ENCODE results near the gene CACNA1G. TPM values are rescaled to one million over a fixed set of nuclear protein-coding genes. Genes with fewer than 3 reads are reported as not detected.

The CACNA1G gene
- total RNA-seq, 6 donors from 2014 or later = under 0.01 to 0.37 (median 0.11) TPM; not detected in 2

DNA sequence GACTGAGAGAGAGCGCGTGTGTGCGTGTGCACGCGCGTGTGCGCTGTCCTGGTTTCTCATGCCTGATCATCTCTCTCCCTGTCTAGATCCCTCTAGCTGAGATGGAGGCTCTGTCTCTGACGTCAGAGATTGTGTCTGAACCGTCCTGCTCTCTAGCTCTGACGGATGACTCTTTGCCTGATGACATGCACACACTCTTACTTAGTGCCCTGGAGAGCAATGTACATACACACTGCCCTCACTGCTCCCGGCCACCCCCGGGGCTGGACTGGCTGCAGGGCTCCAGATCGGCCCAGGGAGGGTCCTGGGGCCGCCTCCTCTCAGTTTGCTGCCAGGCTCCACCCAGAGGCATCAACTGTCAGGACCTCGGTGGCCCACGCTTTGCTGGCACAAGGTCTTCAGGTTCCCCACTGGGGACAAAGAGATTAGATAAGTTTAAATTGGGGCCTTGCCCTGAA lies 61.1 kb downstream of the CACNA1G start:
- DNase-seq (peak in 1 of 2 donors; percentile 32), ATAC-seq (ENCODE audit: low FRiP score in 2 of 2) (no peak)
- H3K27me3 ChIP-seq = no peaks in the 10 kb centered on the region
- no peak overlapping the region for H3K4me3 ChIP-seq
- no peaks in the 10 kb centered on the region for H3K36me3 ChIP-seq
- no peaks in the 10 kb centered on the region for H3K9me3 ChIP-seq
- H3K4me1 ChIP-seq = peaks cover 0 to 16% (median 4%) of the 10 kb centered on the region in 4 donors
- WGBS, 2 donors = 49 to 72% methylated on average over 10 to 16 of the region's 16 CpGs
- peak in 1 of 4 donors; percentile 20 for TF ChIP-seq POLR2A (IDR thresholded peaks at IDR 0.05)
- no peak for TF ChIP-seq EP300 (IDR thresholded peaks at IDR 0.05)
- no peak overlapping the region for H3K27ac ChIP-seq

DNA sequence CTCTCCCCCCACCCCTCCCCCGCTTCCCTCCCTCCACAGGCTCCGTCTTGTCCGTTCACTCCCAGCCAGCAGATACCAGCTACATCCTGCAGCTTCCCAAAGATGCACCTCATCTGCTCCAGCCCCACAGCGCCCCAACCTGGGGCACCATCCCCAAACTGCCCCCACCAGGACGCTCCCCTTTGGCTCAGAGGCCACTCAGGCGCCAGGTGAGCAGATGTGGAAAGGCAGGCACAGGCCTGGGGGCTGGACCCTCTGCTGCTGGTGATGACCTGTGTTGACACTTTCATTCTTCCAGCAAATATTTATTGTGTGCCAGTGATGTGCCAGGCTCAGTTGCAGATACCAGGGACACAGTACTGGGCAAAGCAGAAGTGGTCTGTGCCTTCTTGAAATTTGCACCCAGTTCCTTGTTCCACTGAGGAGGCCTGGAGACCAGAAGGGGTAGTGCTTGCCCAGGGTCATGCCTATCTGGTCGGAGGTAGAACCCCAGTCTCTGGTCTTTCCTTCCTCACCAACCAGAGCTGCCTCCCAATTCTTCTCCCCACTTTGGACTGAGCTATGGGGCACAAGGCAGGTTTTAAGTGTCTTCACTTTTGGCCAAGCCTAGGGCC lies 63.9 kb downstream of the CACNA1G start:
- TF ChIP-seq POLR2AphosphoS5 (IDR thresholded peaks at IDR 0.05) = no peak
- no peak for TF ChIP-seq POLR2A (IDR thresholded peaks at IDR 0.05)
- no peak for TF ChIP-seq EP300 (IDR thresholded peaks at IDR 0.05)
- TF ChIP-seq, protein P1, sequence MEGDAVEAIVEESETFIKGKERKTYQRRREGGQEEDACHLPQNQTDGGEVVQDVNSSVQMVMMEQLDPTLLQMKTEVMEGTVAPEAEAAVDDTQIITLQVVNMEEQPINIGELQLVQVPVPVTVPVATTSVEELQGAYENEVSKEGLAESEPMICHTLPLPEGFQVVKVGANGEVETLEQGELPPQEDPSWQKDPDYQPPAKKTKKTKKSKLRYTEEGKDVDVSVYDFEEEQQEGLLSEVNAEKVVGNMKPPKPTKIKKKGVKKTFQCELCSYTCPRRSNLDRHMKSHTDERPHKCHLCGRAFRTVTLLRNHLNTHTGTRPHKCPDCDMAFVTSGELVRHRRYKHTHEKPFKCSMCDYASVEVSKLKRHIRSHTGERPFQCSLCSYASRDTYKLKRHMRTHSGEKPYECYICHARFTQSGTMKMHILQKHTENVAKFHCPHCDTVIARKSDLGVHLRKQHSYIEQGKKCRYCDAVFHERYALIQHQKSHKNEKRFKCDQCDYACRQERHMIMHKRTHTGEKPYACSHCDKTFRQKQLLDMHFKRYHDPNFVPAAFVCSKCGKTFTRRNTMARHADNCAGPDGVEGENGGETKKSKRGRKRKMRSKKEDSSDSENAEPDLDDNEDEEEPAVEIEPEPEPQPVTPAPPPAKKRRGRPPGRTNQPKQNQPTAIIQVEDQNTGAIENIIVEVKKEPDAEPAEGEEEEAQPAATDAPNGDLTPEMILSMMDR (IDR thresholded peaks at IDR 0.05) = no peak
- no peaks in the 10 kb centered on the region for H3K36me3 ChIP-seq
- WGBS, 2 donors = 83 to 91% methylated on average over 4 to 7 of the region's 7 CpGs
- peaks cover 0 to 7% (median 3%) of the 10 kb centered on the region in 4 donors for H3K27me3 ChIP-seq
- no peak overlapping the region for H3K27ac ChIP-seq
- DNase-seq = no peak
- H3K9me3 ChIP-seq = no peaks in the 10 kb centered on the region
- no peak overlapping the region for H3K4me3 ChIP-seq
- peaks cover 0 to 16% (median 5%) of the 10 kb centered on the region in 4 donors for H3K4me1 ChIP-seq
- ATAC-seq (ENCODE audit: low FRiP score in 2 of 2) = peak in 1 of 2 donors; percentile 31

- Histone ChIP-seq H3K36me3 (no peaks in the 10 kb centered on the region), H3K27me3 (peaks cover 0 to 7% (median 3%) of the 10 kb centered on the region in 4 donors), H3K27ac (no peak overlapping the region), H3K9me3 (no peaks in the 10 kb centered on the region), H3K4me1 (peaks cover 0 to 16% (median 4%) of the 10 kb centered on the region in 4 donors), H3K4me3 (no peak overlapping the region)
- 84 to 88% methylated on average over 17 to 19 of the region's 19 CpGs for WGBS, 2 donors
- DNase-seq = peak in 1 of 2 donors; percentile 78
- no peak for ATAC-seq (ENCODE audit: low FRiP score in 2 of 2)
- TF ChIP-seq POLR2AphosphoS5 (IDR thresholded peaks at IDR 0.05) (no peak), EP300 (IDR thresholded peaks at IDR 0.05) (no peak), POLR2A (IDR thresholded peaks at IDR 0.05) (no peak)
- TF ChIP-seq, protein P1 (IDR thresholded peaks at IDR 0.05) = no peak
Observed at GRCh38 chr17:50625032-50625871, 64.7 kb downstream of the CACNA1G start.

GRCh38 chr17:50626037-50626574 lies 65.6 kb downstream of the CACNA1G start:
- peak; percentile 63 to 64 for ATAC-seq (ENCODE audit: low FRiP score in 2 of 2)
- WGBS, 2 donors = 40% methylated on average over 18 of the region's 19 CpGs; no CpG with 5 or more reads in 1 of the 2 donors
- H3K4me3 ChIP-seq = no peak overlapping the region
- no peaks in the 10 kb centered on the region for H3K9me3 ChIP-seq
- H3K4me1 ChIP-seq = peaks cover 0 to 24% (median 4%) of the 10 kb centered on the region in 4 donors
- no peaks in the 10 kb centered on the region for H3K36me3 ChIP-seq
- no peak overlapping the region for H3K27ac ChIP-seq
- peak; percentile 67 to 89 for DNase-seq
- TF ChIP-seq, protein P1 (IDR thresholded peaks at IDR 0.05) = peak; percentile 55 to 86 (median 75)
- TF ChIP-seq POLR2A (IDR thresholded peaks at IDR 0.05) = no peak
- peaks cover 0 to 7% (median 3%) of the 10 kb centered on the region in 4 donors for H3K27me3 ChIP-seq
